Choroid plexus epithelial cell (primary cell): Measurements from ENCODE around the gene AP1G1.

Experiments
- DNase-seq: peaks from one replicate; pipeline ENCODE4 v3.0.0-alpha.2; 2010; ENCODE audit warnings: low read depth
- H3K4me3 ChIP-seq: 2 replicates; pipeline ENCODE4 v1.5.1; 2011; ENCODE audit warnings: low read depth, mild to moderate bottlenecking, control low read depth, low read length, moderate library complexity
- CTCF ChIP-seq: conservative IDR thresholded peaks from 2 replicates; pipeline ENCODE4 v1.5.1; 2011; ENCODE audit warnings: low read depth, mild to moderate bottlenecking, control low read depth, inconsistent platforms, low read length, moderate library complexity

Gene AP1G1

GRCh38 chr16:71707199-71707598 lies 101.4 kb downstream of the AP1G1 start:
- no peak for TF ChIP-seq CTCF
- no peak for DNase-seq
- no peak overlapping the region for H3K4me3 ChIP-seq

GRCh38 chr16:71706046-71706445 lies 102.6 kb downstream of the AP1G1 start:
- no peak for DNase-seq
- no peak overlapping the region for H3K4me3 ChIP-seq
- TF ChIP-seq CTCF = no peak

DNA sequence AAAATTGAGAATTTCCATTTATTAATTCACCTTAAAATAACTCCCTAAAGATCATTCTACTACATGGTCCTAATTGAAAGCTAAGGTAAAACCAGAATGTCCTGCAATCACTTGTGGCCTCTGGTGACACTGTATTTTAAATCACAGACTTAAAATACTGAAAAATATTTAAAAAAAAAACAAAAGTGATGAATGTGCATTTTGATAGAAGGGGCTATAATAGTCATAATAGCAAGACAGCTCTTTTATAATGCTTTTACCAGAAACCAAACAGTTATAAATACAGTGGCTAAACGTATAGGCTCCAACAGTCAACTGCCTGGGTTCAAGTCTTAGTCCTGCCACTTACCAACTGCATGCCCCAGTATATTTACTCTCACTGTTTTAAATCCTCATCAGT lies 105.3 kb downstream of the AP1G1 start:
- no peak overlapping the region for H3K4me3 ChIP-seq

GRCh38 chr16:71700831-71701230 lies 107.8 kb downstream of the AP1G1 start:
- TF ChIP-seq CTCF = no peak
- H3K4me3 ChIP-seq = no peak overlapping the region
- no peak for DNase-seq

More for the DNA sequence above, 105.3 kb downstream of the AP1G1 start:
- no peak for DNase-seq
- no peak for TF ChIP-seq CTCF

- DNase-seq = no peak
- H3K4me3 ChIP-seq = no peak overlapping the region
- no peak for TF ChIP-seq CTCF
These were observed 110.1 kb downstream of the AP1G1 start for GRCh38 chr16:71698491-71698890.

DNA sequence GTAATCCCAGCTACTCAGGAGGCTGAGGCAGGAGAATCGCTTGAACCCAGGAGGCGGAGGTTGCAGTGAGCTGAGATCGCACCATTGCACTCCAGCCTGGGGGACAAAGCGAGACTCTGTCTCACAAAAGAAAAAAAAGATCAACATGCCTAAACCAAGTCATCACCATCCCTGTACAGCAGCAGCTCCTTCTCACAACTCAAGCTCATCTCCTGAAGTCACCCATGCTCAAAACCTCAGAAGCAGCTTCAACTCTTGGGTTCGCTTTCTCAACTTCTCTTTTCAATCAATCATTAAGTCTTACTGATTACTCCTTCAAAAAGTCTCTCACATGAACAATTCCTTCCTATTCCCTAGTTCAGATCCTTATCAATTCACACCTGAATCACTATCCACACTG lies 115.5 kb downstream of the AP1G1 start:
- no peak for DNase-seq
- TF ChIP-seq CTCF = no peak
- no peak overlapping the region for H3K4me3 ChIP-seq

- no peak for TF ChIP-seq CTCF
- no peak overlapping the region for H3K4me3 ChIP-seq
- DNase-seq = no peak
These were observed 118.7 kb downstream of the AP1G1 start for GRCh38 chr16:71689901-71690300.
